K562 (cell line): ENCODE measurements around the gene SLC38A10. TPM values are rescaled to one million over a fixed set of nuclear protein-coding genes. Genes with fewer than 3 reads are reported as not detected.

Source experiments
- BCOR ChIP-seq: fragments of 450-650 bp; IDR thresholded peaks from 2 replicates; pipeline ENCODE4 v1.6.1; 2016
- CAMTA2 ChIP-seq: fragments of 250-450 bp; sonication (Bioruptor Pico); conservative IDR thresholded peaks from 2 replicates; pipeline ENCODE4 v1.5.1; 2022
- CBX2 ChIP-seq: fragments of 200-600 bp; sonication (generic); IDR thresholded peaks from one replicate; pipeline ENCODE4 v1.6.1; 2012; ENCODE audit warnings: mild to moderate bottlenecking, low read length, inconsistent platforms; ENCODE audit not compliant: insufficient read depth, poor library complexity, severe bottlenecking
- CBX5 ChIP-seq: IDR thresholded peaks from 2 replicates; pipeline ENCODE4 v1.6.1; 2014; ENCODE audit warnings: low read depth, borderline replicate concordance
- CHD2 ChIP-seq: IDR thresholded peaks from 2 replicates; pipeline ENCODE4 v1.6.1; 2011; ENCODE audit warnings: low read depth, low read length
- EHMT2 ChIP-seq: fragments of 450-650 bp; IDR thresholded peaks from 2 replicates; pipeline ENCODE4 v1.6.1; 2018; ENCODE audit warnings: antibody characterized with exemption
- FOXJ2 ChIP-seq: fragments of 200-800 bp; sonication (Bioruptor generic); IDR thresholded peaks from 2 replicates; pipeline ENCODE4 v1.6.1; 2016; ENCODE audit warnings: missing genetic modification characterization, missing compliant biosample characterization
- GATA2 ChIP-seq: sonication (generic); formaldehyde crosslinking; IDR thresholded peaks from 2 replicates; pipeline ENCODE4 v1.4.0; 2020; ENCODE audit warnings: mild to moderate bottlenecking, missing genetic modification reagents
- HNRNPL ChIP-seq: fragments of 200-400 bp; formaldehyde crosslinking; IDR thresholded peaks from 2 replicates; pipeline ENCODE4 v1.6.1; 2017; ENCODE audit warnings: low read depth, mild to moderate bottlenecking, low read length
- KHSRP ChIP-seq: fragments of 450-650 bp; IDR thresholded peaks from 2 replicates; pipeline ENCODE4 v1.6.1; 2017
- MAFF ChIP-seq: IDR thresholded peaks from 2 replicates; pipeline ENCODE4 v1.6.1; 2012; ENCODE audit warnings: low read length, improper control_type of control experiment
- MAZ ChIP-seq, 2 experiments: fragments of 450-650 bp in 1 of 2; sonication (generic) in 1 of 2; formaldehyde crosslinking; IDR thresholded peaks in 1 of 2; conservative IDR thresholded peaks in 1 of 2; 2 replicates each; pipeline versions ENCODE4 v1.4.0 to v1.5.0; 2020; ENCODE audit warnings: mild to moderate bottlenecking in 1 of 2, missing genetic modification reagents in 1 of 2
- MBD1 ChIP-seq: fragments of 250-450 bp; sonication (Bioruptor Pico); IDR thresholded peaks from 2 replicates; pipeline ENCODE4 v1.8.0; 2022; ENCODE audit warnings: inconsistent platforms
- MED1 ChIP-seq: sonication (generic); formaldehyde crosslinking; IDR thresholded peaks from 2 replicates; pipeline ENCODE4 v1.8.1; 2023; ENCODE audit warnings: missing genetic modification reagents, borderline replicate concordance
- MTA1 ChIP-seq: fragments of 450-650 bp; IDR thresholded peaks from 2 replicates; pipeline ENCODE4 v1.6.1; 2017; ENCODE audit warnings: borderline replicate concordance
- NCOA4 ChIP-seq: fragments of 450-650 bp; IDR thresholded peaks from 2 replicates; pipeline ENCODE4 v1.6.1; 2018; ENCODE audit warnings: mild to moderate bottlenecking; ENCODE audit not compliant: partially characterized antibody
- NFXL1 ChIP-seq: fragments of 450-650 bp; formaldehyde crosslinking; IDR thresholded peaks from 2 replicates; pipeline ENCODE4 v1.4.0; 2021; ENCODE audit warnings: mild to moderate bottlenecking
- NFYB ChIP-seq: IDR thresholded peaks from 2 replicates; pipeline ENCODE4 v1.6.1; 2011; ENCODE audit warnings: mild to moderate bottlenecking, moderate library complexity; ENCODE audit not compliant: insufficient read length; ENCODE audit errors: extremely low read depth
- RBM14 ChIP-seq: fragments of 200-400 bp; formaldehyde crosslinking; IDR thresholded peaks from 2 replicates; pipeline ENCODE4 v1.6.1; 2018; ENCODE audit warnings: low read depth, mild to moderate bottlenecking, low read length, moderate library complexity, borderline replicate concordance; ENCODE audit not compliant: insufficient read depth
- SMAD3 ChIP-seq: fragments of 450-650 bp; formaldehyde crosslinking; conservative IDR thresholded peaks from 2 replicates; pipeline ENCODE4 v1.4.0; 2020; ENCODE audit warnings: mild to moderate bottlenecking
- STAG1 ChIP-seq: sonication (generic); formaldehyde crosslinking; IDR thresholded peaks from 2 replicates; pipeline ENCODE4 v1.5.0; 2020; ENCODE audit warnings: missing genetic modification reagents, borderline replicate concordance
- TEAD2 ChIP-seq: fragments of 450-650 bp; IDR thresholded peaks from 2 replicates; pipeline ENCODE4 v1.6.1; 2016; ENCODE audit warnings: missing genetic modification characterization, control low read depth, missing compliant biosample characterization
- TRIM24 ChIP-seq, 2 experiments: fragments of 450-650 bp; IDR thresholded peaks; 2 replicates each; pipeline ENCODE4 v1.6.1; 2016
- WHSC1 ChIP-seq: IDR thresholded peaks from one replicate; pipeline ENCODE4 v1.6.1; 2012; ENCODE audit warnings: low read length, control low read depth, inconsistent platforms
- ZBTB34 ChIP-seq: fragments of 250-450 bp; sonication (Bioruptor Pico); IDR thresholded peaks from 2 replicates; pipeline ENCODE4 v1.8.0; 2021; ENCODE audit warnings: mild to moderate bottlenecking, moderate library complexity
- ZC3H11A ChIP-seq: IDR thresholded peaks from 2 replicates; pipeline ENCODE4 v1.6.1; 2012; ENCODE audit warnings: low read depth, low read length, improper control_type of control experiment
- ZFP1 ChIP-seq: fragments of 450-650 bp; formaldehyde crosslinking; IDR thresholded peaks from 2 replicates; pipeline ENCODE4 v1.4.0; 2020; ENCODE audit warnings: mild to moderate bottlenecking, mixed read lengths
- ZFPM2 ChIP-seq: fragments of 250-450 bp; sonication (Bioruptor Pico); IDR thresholded peaks from 2 replicates; pipeline ENCODE4 v1.5.1; 2022; ENCODE audit warnings: mild to moderate bottlenecking
- ZNF57 ChIP-seq: fragments of 450-650 bp; formaldehyde crosslinking; IDR thresholded peaks from 2 replicates; pipeline ENCODE4 v1.4.0; 2020; ENCODE audit warnings: mild to moderate bottlenecking, moderate library complexity
- ZNF717 ChIP-seq: fragments of 250-450 bp; sonication (Bioruptor Pico); IDR thresholded peaks from 2 replicates; pipeline ENCODE4 v1.5.0; 2021
- ZNF77 ChIP-seq: fragments of 250-450 bp; sonication (Bioruptor Pico); IDR thresholded peaks from 2 replicates; pipeline ENCODE4 v1.5.0; 2020
- ZNF785 ChIP-seq: fragments of 250-450 bp; sonication (Bioruptor Pico); IDR thresholded peaks from 2 replicates; pipeline ENCODE4 v1.4.0; 2020; ENCODE audit warnings: mild to moderate bottlenecking
- polyA plus RNA-seq, 8 experiments: library from polyadenylated mRNA; depleted of rRNA in 4 of 8; stranded (reverse) in 5 of 8; unstranded in 3 of 8; fragments of >200 nt; fragmentation: Nextera tagmentation in 2 of 8; fragmentation: Illumina TruSeq in 1 of 8; extraction: Ambion mirVana in 2 of 8; extraction: Trizol in 1 of 8; gene quantifications; 2 replicates each; pipeline versions ENCODE4 v1.2.1 to v1.2.3, GENCODE V29; 2011 to 2014; ENCODE audit warnings: inconsistent platforms in 1 of 8, missing spikeins in 1 of 8
- total RNA-seq, 7 experiments: library from RNA; depleted of rRNA in 6 of 7; stranded (reverse); fragments of >200 nt in 6 of 7; fragmentation: Illumina TruSeq in 2 of 7; extraction: Trizol in 2 of 7; gene quantifications; 2 replicates each; pipeline versions ENCODE4 v1.2.1 to v1.2.3, GENCODE V29; 2011 to 2021; ENCODE audit warnings: low replicate concordance in 1 of 7

SLC38A10 gene
- total and polyA plus RNA-seq, 9 of the 15 experiments (the other 6 are each of a cell fraction or from before 2014, with no cell fraction given): 0.45 to 54.2 (median 13.8) TPM

DNA sequence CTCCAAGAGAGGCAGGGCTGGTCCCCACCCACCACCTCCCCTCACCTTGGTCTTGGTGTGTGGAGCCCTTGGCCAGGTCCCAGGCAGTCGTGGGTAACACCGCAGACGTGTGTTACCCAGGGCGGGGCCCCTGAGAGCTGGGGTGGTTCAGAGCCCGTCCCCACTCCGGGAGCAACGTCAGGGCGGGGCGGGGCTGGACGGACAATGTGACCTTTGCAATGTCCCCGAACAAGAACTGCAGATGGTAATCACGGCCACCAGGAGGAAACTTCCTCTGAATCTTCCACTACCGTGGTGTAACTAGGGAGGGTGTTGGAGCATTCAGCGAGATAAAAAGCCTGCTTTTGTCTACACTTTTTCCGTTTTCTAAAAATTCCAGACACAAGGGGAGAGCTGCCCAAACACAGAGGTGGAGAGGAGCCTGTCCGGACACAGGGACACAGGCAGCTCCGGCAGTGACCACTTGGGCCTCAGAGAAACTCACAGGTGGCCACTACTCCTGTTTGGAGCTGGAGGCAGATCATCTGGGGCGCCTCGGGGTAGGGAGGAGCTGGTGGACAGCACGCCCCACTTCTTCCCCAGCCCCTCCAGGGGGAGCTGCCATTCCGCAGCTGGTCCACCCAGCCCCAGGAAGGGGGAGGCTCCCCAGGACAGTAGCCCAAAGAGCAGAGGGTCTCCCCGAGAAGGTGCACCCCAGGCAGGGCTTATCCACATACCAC is 14.2 kb upstream of the SLC38A10 start (continued):
- no peak for TF ChIP-seq HNRNPL
- no peak for TF ChIP-seq SMAD3
- no peak for TF ChIP-seq MED1 (CRISPR knock-in tag)
- no peak for TF ChIP-seq ZNF77
- TF ChIP-seq WHSC1: no peak
- TF ChIP-seq NFXL1: no peak
- no peak for TF ChIP-seq STAG1 (CRISPR knock-in tag)
- TF ChIP-seq BCOR: peak; percentile 41; the same call in 1 of the 2 replicates
- TF ChIP-seq CAMTA2 (CRISPR knock-in tag): no peak
- TF ChIP-seq FOXJ2 (tag): no peak
- TF ChIP-seq MAFF: no peak
- TF ChIP-seq ZC3H11A: no peak
- TF ChIP-seq KHSRP: no peak
- TF ChIP-seq MAZ (CRISPR knock-in tag; conservative IDR thresholded peaks at IDR 0.05 in 1 of 2, IDR thresholded peaks at IDR 0.05 in 1 of 2): peak; percentile 46 to 87; a peak in 3 of 4 replicates
- no peak for TF ChIP-seq ZNF785 (CRISPR knock-in tag)
- no peak for TF ChIP-seq ZFPM2 (CRISPR knock-in tag)
- TF ChIP-seq MBD1 (CRISPR knock-in tag): no peak
- no peak for TF ChIP-seq ZNF717 (CRISPR knock-in tag)
- TF ChIP-seq ZBTB34 (CRISPR knock-in tag): no peak
- TF ChIP-seq ZFP1 (CRISPR knock-in tag): no peak
- TF ChIP-seq NCOA4: no peak
- no peak for TF ChIP-seq CBX5
- peak; percentile 87 for TF ChIP-seq GATA2 (CRISPR knock-in tag)
- TF ChIP-seq NFYB: no peak
- TF ChIP-seq ZNF57 (CRISPR knock-in tag): no peak
- TF ChIP-seq CHD2: no peak
- TF ChIP-seq CBX2: no peak
- TF ChIP-seq TEAD2: no peak
- TF ChIP-seq EHMT2: no peak
- TF ChIP-seq RBM14: no peak
- 0 out of 2 replicates have a peak, but pooled peaks have one; percentile 41 for TF ChIP-seq MTA1
- peak in 1 of 2 experiments; percentile 50; a peak in 1 of 4 replicates for TF ChIP-seq TRIM24 (IDR thresholded peaks at IDR 0.05)
